NOMO-1 (cell line): Measurements from ENCODE around the gene EEF2K.
"Not testable (repeated sequence)": the region's sequence is repeated elsewhere in the genome, so short reads cannot be mapped to it uniquely, and the experiment has no call there.

Source experiments
- DNase-seq, 2 experiments: peaks; one replicate each; lab custom pipeline; 2025; ENCODE audit not compliant: unreplicated experiment in 2 of 2; lab: John Stamatoyannopoulos, UW

Gene EEF2K

DNA sequence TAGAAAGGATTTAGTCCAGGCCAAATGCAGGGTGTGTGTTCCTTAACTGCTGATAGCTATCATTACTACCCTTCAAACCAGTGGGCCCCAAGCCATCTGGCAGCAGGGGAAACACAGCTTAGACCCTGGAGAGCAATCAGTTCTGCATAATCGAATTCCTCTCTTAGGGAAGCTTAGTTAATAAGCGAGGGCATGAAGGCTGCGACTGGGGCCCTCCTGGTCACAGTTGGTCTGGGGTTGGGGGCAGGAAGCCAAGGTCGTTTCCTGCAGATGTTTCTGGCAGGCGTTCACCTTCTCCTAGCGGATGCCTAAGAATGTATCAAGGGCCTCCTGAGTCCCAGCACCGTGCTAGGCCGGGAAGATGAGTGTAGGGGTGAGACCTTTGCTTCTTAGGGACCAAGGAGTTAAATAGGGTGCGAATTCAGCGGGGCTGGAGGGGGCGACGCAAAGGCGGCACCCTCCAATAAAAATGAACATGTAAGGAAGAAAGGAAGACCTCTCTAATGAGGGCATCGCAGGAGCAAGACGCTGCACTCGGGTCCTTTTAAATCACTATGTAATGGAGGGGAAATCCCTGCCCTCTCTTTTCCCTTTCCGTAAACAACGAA lies 16.5 kb upstream of the EEF2K start:
- no peak for DNase-seq

DNA sequence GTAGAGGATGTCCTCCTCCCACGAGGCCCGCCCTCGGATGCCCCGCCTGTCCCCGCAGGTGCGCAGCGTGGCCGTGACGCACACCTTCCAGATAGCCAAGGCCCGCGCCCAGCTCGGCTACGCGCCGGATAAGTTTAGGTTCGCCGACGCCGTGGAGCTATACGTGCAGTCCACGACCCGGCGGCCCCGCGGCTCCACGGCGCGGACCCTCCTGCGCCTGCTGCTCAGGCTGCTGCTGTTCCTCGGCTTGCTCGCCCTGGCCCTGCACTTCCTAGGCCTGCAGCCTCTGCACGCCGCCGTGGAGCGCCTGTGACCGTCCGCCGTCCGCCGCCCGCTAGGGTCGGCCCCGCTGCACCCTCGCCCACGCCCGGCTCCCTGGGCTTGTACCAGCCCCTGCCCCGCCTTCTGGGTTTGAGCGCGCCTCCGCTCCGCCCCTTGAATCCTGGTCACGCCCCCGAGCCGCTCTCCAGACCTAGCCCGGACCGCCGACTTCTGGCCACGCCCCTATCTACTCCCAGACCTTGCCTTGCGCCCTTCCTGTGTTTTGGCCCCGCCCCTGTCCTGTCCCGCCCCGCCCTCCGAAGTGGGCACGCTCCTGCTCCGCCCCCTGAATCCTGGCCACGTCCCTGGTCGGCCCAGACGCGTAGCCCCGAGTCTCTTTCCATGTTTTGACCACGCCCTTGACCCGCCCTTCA lies 15.8 kb upstream of the EEF2K start:
- DNase-seq = peak; percentile 98 to 99

DNA sequence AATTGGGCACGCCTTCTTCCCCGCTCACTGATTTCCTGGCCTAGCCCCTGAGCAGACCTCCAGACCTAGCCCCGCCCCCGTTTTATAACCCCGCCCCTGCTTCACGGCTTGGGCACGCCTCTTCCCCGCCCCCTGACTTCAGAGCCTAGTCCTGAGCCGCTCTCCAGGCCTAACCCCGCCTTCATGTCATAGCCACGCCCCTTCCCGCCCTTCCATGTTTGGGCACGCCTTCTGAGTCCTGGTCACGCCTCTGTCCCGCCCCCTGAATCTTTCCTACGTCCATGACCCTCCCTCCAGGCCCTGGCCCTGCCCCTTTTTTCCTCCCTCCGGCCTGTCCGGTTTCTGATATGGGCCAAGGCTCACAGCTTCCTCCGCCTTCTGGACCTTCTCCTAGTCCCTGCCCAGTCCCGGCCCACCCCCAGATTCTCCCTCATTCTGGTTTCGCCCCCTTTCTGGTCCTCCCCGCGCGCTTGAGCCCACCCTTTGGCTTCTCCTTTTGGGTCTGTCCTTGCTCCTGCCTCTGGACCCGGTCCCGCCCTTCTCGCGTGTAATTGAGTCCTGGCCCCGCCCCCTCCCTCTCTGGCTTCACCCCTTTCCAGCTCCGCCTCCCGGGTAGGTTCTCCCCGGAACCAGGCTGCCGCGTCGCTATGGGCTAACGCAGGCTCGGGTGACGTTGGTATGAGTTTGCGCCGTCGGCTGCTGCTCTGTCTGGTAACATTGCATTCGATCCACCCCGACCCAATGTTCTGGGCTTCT lies 15.1 kb upstream of the EEF2K start:
- DNase-seq = peak; percentile 94 to 98

DNA sequence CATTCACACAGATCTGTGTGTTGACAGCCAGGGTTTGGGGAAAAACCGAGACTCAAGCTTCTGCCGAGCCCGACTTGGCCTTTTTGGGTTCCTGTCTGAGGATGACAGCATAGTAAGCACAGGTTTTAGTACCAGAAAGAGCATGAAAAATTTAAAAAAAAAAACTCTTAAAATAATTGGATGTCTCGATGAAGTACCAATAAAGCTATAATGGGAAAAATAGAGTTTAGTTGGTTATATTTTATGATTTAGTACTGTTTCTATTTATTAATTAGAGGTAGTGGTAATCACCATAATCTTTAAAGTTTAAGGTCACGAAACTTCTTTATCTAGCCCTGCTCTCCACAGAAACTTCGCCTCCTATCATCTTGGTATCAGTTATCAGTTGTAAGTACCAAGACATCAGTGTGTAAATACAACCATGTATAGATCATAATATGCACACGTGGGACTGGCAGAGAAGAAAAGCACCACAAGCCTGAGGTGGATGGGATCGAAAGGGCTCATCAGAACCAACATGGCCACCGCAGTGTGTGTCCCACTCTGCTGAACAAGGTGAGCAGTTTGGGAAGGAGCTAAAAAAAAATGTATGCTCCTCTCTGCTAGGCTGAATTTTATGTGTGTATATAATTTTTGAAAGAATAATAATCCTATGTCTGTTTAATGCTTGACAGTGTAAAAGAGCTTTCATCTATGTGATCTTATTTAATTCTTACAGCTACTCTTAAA lies 14.4 kb upstream of the EEF2K start:
- DNase-seq = no peak

DNA sequence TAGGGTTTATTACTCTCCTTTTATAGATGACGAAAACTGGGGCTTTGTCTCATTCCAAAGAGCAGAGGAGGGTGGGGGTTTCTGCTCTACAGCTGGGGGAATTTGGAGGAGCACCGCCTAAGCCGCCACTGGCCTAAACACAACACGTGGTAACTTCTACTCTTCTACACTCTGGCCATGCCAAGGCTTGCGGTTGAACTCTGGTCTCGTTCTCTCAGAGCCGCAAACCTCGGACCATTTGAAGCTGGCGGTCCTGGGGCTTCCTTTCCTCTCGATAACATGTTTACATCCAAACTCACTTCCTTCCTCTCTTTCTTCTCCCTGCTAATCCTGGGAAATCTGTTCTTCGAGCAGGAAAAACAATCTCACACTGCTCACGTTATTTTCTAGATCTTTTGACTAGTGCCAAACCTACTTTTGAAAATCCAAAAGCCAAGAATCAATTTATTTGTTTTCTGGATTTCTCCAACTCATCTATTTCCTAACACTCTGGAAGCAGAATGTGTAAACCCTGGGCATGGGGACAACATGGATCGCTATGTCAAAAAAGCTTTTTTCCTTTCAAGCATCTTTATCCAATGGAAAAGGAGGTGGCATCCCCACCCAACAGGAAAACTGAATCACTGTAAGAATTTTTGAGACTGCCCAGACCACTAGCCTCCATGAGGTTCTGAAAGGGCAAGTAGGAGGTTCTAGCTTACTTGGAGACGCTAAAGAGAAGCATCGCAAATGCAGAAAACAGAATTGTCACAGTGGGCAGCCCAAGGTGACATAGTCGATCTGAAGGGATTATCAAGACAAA lies 13.6 kb upstream of the EEF2K start:
- peak; percentile 75 to 79 for DNase-seq

DNA sequence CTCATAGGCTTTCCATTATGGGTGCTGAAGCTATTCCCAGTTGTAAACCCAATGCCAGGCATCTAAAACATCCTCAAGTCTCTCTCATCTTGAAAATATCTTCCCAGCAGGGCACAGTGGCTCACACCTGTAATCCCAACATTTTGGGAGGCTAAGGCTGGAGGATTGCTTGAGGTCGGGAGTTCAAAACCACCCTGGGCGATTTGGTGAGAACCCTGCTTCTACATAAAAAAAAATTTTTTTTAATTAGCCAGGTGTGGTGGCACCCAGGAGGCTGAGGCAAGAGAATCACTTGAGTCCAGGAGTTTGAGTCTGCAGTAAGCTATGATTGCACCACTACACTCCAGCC lies 13.0 kb upstream of the EEF2K start:
- DNase-seq = no peak

DNA sequence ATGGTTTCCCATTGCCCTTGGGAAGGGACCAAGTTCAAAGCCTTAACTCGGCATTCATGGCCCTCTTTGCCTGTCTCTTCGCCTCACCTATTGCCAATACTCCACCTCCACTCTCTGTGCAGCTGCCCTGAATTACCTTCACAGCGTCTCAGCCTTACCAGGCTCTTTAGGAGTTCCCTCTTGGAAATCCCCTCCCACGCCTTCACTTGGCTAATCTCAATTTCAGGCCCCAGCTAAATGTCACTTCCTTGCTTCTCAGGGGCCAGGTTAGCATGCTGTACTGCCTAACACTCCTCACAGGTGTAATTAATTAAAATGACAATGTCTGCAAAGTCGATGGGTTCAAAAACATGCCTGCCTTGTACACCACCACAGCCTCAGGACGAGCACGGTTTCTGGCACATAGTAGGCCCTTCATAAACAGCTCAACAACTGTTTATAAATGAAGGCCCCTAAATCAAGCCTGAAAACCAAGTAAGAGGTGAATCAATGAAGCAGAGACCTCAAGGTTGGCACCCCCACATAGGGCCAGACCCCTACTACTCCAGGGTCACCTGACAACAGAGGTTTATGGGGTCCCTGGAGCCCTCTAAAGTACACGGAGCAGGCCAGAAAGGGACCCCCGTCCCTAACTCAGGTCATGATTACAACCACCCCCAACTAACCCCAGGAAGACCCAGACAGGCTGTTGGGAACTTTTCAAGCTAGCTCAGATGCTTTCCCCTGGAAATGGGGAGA lies 11.2 kb upstream of the EEF2K start:
- DNase-seq = no peak

DNA sequence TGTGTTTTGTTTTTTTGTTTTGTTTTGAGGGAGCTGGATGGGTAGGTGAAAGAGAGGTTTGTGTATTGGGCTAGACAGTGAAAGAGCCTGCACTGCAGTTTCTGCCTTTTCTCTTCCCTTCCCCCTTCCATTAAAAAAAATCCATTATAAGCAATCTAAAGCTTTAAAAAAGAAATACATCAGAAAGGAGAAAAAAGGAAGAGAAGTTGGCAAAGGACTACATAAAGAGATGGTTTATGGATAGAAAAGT lies 10.7 kb upstream of the EEF2K start:
- DNase-seq = no peak

DNA sequence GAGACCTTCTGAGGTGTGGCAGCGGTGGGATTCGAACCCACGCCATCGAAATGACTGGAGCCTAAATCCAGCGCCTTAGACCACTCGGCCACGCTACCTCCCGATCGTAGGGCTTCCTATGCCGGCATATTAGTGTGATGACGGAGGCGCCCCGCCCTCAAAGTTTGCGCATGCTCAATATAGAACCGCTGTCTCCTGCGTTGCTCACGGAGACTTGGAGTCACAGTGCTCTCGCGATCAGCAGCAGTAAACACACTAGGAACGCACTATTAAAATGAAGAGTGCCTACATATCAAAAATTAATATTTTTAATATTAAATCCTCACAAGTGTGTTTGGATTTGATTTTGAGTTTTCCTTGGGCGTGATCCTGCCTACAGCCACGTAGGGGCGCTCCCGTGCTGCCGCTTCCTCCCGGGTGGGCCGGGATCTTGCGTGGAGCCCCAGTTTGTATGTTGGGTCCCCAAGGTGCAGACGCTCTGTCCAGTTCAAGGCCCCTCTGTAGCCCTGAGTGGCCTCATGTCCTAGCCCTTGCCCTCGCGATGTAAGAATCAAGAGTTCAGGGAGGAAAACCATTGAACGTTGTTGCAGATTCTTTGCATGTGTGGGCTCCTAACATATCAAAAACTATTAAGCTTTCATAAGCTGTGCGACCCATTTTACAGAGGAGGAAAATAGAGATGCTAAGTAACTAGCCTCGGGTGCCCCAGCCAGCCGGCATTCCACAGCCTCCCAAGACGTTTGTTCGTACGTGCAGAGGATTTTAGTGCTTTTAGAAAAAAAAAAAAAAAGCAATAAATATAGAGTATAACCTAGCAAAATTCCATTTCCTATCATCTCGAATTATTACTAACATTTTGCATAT lies 10.2 kb upstream of the EEF2K start:
- DNase-seq = peak; percentile 85 to 88

DNA sequence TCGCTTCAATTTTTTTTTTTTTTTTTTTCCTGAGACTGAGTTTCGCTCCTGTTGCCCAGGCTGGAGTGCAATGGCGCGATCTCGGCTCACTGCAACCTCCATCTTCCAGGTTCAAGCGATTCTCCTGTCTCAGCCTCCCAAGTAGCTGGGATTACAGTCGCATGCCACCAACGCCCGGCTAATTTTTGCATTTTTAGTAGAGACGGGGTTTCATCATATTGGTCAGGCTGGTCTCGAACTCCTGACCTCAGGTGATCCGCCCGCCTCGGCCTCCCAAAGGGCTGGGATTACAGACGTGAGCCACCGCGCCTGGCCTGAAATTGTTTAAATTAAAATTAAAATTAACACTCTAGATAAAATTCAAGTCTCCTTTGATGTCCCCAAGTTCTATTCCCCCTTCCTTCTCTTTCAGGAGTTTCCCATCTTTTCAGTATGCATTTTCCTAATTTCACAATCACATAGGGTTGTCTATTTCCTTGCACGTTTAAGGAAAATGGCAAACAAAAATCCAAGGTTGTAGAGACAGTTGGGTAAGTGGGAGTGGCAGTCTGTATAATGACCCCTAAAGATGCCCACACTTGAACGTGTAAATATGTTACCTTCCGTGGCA lies 9.4 kb upstream of the EEF2K start:
- not testable (repeated sequence) for DNase-seq

DNA sequence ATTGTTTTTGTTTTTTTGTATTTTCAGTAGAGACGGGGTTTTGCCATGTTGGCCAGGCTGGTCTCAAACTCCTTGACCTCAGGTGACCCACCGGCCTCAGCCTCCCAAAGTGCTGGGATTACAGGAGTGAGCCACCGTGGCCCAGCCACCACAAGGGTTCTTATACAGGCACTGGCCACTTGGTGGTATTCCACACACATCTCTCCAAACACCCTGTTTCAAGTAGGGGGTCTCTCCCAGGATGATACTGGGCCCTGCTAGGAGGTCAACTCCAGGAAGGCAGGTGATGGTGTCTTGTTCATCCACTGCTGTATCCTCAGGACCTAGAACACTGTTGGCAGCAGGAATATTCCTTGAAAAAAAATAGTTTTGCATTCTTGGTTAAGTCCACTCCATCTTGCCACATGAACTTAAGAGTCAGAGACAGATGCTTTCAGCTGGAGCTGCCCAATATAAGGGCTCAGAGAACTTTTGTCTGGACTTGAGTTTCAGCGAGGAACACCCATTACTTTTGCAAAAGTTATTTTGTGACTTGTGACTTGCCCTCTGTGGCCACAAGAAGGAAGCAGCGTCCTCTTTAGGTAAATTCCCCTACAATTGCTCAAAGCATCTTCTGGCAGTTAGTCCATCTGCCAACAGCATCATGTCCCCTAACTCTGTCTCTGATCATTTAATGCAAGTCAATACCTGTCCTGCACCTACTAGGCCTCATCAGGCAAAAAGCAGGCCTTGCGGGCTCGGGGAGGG lies 7.4 kb upstream of the EEF2K start:
- DNase-seq = peak; percentile 18 to 21

DNA sequence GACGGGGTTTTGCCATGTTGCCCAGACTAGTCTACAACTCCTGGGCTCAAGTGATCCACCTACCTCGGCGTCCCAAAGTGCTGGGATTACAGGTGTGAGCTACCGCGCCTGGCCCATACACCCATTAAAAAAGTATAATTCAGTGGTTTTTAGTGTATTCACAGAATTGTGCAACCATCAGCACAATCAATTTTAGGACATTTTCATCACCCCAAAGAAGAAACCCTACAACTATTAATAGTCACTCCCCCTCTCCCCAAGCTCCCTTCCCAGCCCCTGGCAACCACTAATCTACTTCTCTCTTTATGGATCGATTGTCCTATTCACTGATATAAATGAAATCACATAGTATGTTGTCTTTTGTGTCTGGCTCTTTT lies 3.8 kb upstream of the EEF2K start:
- DNase-seq = no peak

DNA sequence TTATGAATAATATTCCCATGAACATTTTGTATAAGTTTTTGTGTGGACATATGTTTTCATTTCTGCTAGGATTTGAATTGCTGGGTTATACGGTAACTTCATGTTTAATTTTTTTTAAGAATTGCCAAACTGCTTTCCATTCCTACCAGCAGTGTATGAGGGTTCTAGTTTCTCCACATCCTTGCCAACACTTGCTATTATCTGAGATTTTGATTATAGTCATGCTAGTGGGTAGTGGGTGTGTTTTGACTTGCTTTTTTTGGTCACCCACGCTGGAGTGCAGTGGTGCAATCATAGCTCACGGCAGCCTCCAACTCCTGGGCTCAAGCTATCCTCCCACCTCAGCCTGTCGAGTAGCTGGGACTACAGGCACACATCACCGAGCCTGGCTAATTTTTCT lies 3.0 kb upstream of the EEF2K start:
- DNase-seq = no peak

DNA sequence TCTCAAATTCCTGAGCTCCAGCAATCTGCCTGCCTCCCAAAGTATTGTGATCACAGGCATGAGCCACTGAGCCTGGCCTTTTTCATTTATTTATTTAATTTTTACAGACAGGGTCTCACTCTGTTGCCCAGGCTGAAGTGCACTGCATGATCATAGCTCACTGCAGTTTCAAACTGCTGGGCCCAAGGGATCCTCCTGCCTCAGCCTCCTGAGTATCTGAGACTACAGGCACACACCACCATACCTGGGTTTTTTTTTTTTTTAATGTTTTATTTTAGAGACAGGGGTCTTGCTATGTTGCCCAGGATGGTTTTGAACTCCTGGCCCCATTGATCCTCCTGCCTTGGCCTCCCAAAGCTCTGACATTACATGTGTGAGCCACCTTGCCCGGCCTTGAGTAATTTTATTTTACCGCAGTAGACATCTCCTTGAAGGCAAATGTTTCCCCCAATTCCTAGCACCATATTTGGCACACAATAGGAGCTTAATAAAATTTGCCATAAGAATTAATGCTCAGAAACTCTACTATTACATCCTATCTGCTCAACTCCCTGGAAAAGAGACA lies 1.9 kb upstream of the EEF2K start:
- no peak for DNase-seq

DNA sequence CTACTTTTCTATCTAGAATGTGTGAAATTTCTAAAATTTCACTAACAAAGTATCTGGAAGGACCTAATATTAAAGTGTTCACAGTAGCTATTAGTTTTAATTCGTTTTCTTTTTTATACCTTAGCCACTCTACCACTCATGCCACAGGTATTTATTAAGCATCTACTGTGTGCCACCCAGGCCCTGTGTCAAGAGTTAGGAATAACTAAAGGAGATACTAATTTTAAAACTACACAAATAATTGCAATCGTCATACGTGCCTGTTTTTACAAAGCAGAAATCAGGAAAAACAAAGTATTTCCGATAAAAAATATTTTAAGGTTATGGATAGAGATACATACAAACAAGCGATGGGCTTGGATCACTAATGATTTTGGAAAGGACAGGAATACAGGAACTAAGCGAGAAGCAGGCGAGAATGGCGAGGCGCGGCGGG lies 483 bp upstream of the EEF2K start:
- no peak for DNase-seq

DNA sequence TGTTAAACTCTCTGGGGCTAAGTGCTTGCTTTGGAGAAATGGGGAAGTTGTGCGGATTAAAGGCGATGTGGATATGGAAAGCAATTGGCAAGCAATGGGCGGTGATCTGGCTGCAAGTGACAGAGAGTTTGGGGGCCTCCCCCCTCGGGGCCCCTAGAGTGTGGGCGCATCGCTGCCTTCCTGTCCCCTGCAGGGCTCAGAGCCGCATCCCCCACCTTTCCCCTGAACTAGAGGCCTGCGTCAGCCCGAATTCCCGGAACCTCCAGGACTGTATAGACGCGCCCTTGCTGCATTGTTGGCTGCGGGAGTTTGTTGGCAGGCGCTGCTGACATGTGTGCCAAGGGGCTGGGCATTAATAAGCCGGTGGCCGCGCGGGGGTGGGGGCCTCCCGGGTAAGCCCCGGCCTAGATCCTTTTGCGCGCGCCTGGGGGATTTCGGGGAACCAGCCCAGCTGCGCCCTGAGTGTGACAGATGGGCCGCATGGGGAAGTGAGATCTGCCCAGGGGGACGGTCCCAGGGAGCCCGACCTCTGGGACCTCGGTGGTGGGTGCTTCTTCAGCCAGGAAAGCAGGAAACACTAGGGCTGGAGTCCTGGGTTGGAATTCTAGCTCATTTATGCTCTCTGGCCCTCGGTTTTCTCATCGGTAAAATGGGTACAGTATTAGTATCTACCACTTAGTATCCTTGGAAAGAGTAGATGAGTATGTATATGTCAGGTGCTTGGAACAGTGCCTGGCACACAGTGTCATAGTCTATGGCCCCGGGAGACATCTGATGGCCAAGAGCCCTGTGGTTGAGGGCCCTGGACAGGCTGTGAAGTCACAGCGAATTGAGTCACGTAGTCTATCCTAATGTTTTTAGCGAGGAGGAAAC lies 1.0 kb downstream of the EEF2K start:
- DNase-seq = peak; percentile 69 to 71
